HepG2 (cell line): ENCODE measurements around the gene LRIG1. TPM values are rescaled to one million over a fixed set of nuclear protein-coding genes. Genes with fewer than 3 reads are reported as not detected.

Source experiments
- ARNTL ChIP-seq: sonication (generic); formaldehyde crosslinking; IDR thresholded peaks from 2 replicates; pipeline ENCODE4 v1.4.0; 2020; ENCODE audit warnings: mild to moderate bottlenecking, missing genetic modification reagents
- CBX2 ChIP-seq, 2 experiments: fragments of 200-600 bp in 1 of 2; sonication (generic); formaldehyde crosslinking in 1 of 2; IDR thresholded peaks; 2 replicates each; pipeline versions ENCODE4 v1.7.0 to v1.8.1; 2018 to 2022; ENCODE audit warnings: low read depth in 2 of 2, low read length in 1 of 2, mild to moderate bottlenecking in 1 of 2, missing genetic modification reagents in 1 of 2
- CENPBD1 ChIP-seq: sonication (generic); formaldehyde crosslinking; IDR thresholded peaks from 2 replicates; pipeline ENCODE4 v1.8.0; 2022; ENCODE audit warnings: missing genetic modification reagents, low read depth, mild to moderate bottlenecking, borderline replicate concordance
- DNMT3B ChIP-seq: conservative IDR thresholded peaks from 2 replicates; pipeline ENCODE4 v1.6.1; 2016; ENCODE audit warnings: missing biosample characterization, control low read depth
- DPF2 ChIP-seq: sonication (generic); formaldehyde crosslinking; IDR thresholded peaks from 2 replicates; pipeline ENCODE4 v1.4.0; 2020; ENCODE audit warnings: mild to moderate bottlenecking, low read depth, missing genetic modification reagents, borderline replicate concordance
- FIP1L1 ChIP-seq: fragments of 200-400 bp; formaldehyde crosslinking; IDR thresholded peaks from 2 replicates; pipeline ENCODE4 v1.6.1; 2018; ENCODE audit warnings: low read depth, mild to moderate bottlenecking, low read length, moderate library complexity, borderline replicate concordance; ENCODE audit not compliant: insufficient read depth
- FOXO4 ChIP-seq: sonication (generic); formaldehyde crosslinking; conservative IDR thresholded peaks from 2 replicates; pipeline ENCODE4 v1.8.1; 2023; ENCODE audit warnings: missing genetic modification reagents
- GFI1 ChIP-seq: sonication (generic); formaldehyde crosslinking; IDR thresholded peaks from 2 replicates; pipeline ENCODE4 v1.5.0; 2020; ENCODE audit warnings: missing genetic modification reagents, mild to moderate bottlenecking, borderline replicate concordance
- HMGA1 ChIP-seq: sonication (generic); formaldehyde crosslinking; conservative IDR thresholded peaks from 2 replicates; pipeline ENCODE4 v1.4.0; 2020; ENCODE audit warnings: missing genetic modification reagents
- HOXA9 ChIP-seq: sonication (generic); formaldehyde crosslinking; IDR thresholded peaks from 2 replicates; pipeline ENCODE4 v1.8.1; 2022; ENCODE audit warnings: missing genetic modification reagents, mild to moderate bottlenecking, moderate library complexity, borderline replicate concordance
- IRX3 ChIP-seq: sonication (generic); formaldehyde crosslinking; IDR thresholded peaks from 2 replicates; pipeline ENCODE4 v1.8.1; 2023; ENCODE audit warnings: mild to moderate bottlenecking, low read depth, missing genetic modification reagents, borderline replicate concordance
- MIER3 ChIP-seq: IDR thresholded peaks from 2 replicates; pipeline ENCODE4 v1.6.1; 2016; ENCODE audit warnings: missing compliant biosample characterization, borderline replicate concordance
- MLX ChIP-seq: IDR thresholded peaks from 2 replicates; pipeline ENCODE4 v1.6.1; 2016
- TGIF2 ChIP-seq: IDR thresholded peaks from 2 replicates; pipeline ENCODE4 v1.6.1; 2016; ENCODE audit warnings: control low read depth, missing compliant biosample characterization
- ZBTB7B ChIP-seq: sonication (generic); formaldehyde crosslinking; IDR thresholded peaks from 2 replicates; pipeline ENCODE4 v1.4.0; 2020; ENCODE audit warnings: missing genetic modification reagents
- ZFP82 ChIP-seq: sonication (generic); formaldehyde crosslinking; IDR thresholded peaks from 2 replicates; pipeline ENCODE4 v1.5.1; 2020; ENCODE audit warnings: mild to moderate bottlenecking, missing genetic modification reagents, borderline replicate concordance
- ZNF234 ChIP-seq: sonication (generic); formaldehyde crosslinking; conservative IDR thresholded peaks from 2 replicates; pipeline ENCODE4 v1.5.1; 2020; ENCODE audit warnings: mild to moderate bottlenecking, missing genetic modification reagents
- ZNF235 ChIP-seq: sonication (generic); formaldehyde crosslinking; IDR thresholded peaks from 2 replicates; pipeline ENCODE4 v1.8.1; 2023; ENCODE audit warnings: mild to moderate bottlenecking, missing genetic modification reagents, borderline replicate concordance
- ZNF431 ChIP-seq: sonication (generic); formaldehyde crosslinking; IDR thresholded peaks from 2 replicates; pipeline ENCODE4 v1.9.0; 2022; ENCODE audit warnings: missing genetic modification reagents, low read depth, mild to moderate bottlenecking, borderline replicate concordance
- ZNF432 ChIP-seq: sonication (generic); formaldehyde crosslinking; IDR thresholded peaks from 2 replicates; pipeline ENCODE4 v1.5.0; 2020; ENCODE audit warnings: missing genetic modification reagents, mild to moderate bottlenecking, borderline replicate concordance
- ZNF569 ChIP-seq: sonication (generic); formaldehyde crosslinking; IDR thresholded peaks from 2 replicates; pipeline ENCODE4 v1.5.0; 2020; ENCODE audit warnings: mild to moderate bottlenecking, missing genetic modification reagents, moderate library complexity, borderline replicate concordance
- ZNF746 ChIP-seq: sonication (generic); formaldehyde crosslinking; IDR thresholded peaks from 2 replicates; pipeline ENCODE4 v1.8.0; 2022; ENCODE audit warnings: mild to moderate bottlenecking, missing genetic modification reagents
- ZNF761 ChIP-seq: sonication (generic); formaldehyde crosslinking; conservative IDR thresholded peaks from 2 replicates; pipeline ENCODE4 v1.4.0; 2020; ENCODE audit warnings: mild to moderate bottlenecking, missing genetic modification reagents
- ZNF790 ChIP-seq: sonication (generic); formaldehyde crosslinking; IDR thresholded peaks from 2 replicates; pipeline ENCODE4 v1.8.0; 2022; ENCODE audit warnings: missing genetic modification reagents, mild to moderate bottlenecking, borderline replicate concordance
- ZNF879 ChIP-seq: sonication (generic); formaldehyde crosslinking; IDR thresholded peaks from 2 replicates; pipeline ENCODE4 v1.8.1; 2023; ENCODE audit warnings: missing genetic modification reagents
- polyA plus RNA-seq, 8 experiments: library from polyadenylated mRNA; depleted of rRNA in 3 of 8; stranded (reverse) in 7 of 8; unstranded in 1 of 8; fragments of >200 nt; fragmentation: Illumina TruSeq in 4 of 8; extraction: Trizol in 4 of 8; gene quantifications; 2 replicates each; pipeline versions ENCODE4 v1.2.1 to v1.2.3, GENCODE V29; 2011 to 2016; ENCODE audit warnings: low read depth in 4 of 8, missing spikeins in 1 of 8, mixed read lengths in 1 of 8; ENCODE audit not compliant: insufficient read depth in 1 of 8
- total RNA-seq, 5 experiments: library from RNA; depleted of rRNA; stranded (reverse); fragments of >200 nt; fragmentation: Illumina TruSeq; extraction: Trizol; gene quantifications; 2 replicates each; pipeline ENCODE4 v1.2.3, GENCODE V29; 2016; ENCODE audit warnings: low read depth in 1 of 5

LRIG1 gene
- total and polyA plus RNA-seq, 2 of the 13 experiments (the other 11 are each of a cell fraction or from before 2014, with no cell fraction given) = 17.8 to 24.8 TPM

GRCh38 chr3:66500576-66501482 lies at the start of gene LRIG1 (continued):
- TF ChIP-seq ARNTL (CRISPR knock-in tag) (peak; percentile 85), ZNF879 (CRISPR knock-in tag) (no peak), CENPBD1 (CRISPR knock-in tag) (no peak; the same call in 1 of the 2 replicates), ZNF432 (CRISPR knock-in tag) (no peak), ZNF761 (no peak), CBX2 (IDR thresholded peaks at IDR 0.05; ENCODE audit: low read depth, low read length) (peak; percentile 25; the same call in 1 of the 2 replicates), CBX2 (CRISPR knock-in tag; IDR thresholded peaks at IDR 0.05; ENCODE audit: low read depth) (no peak), ZNF746 (CRISPR knock-in tag) (no peak), HOXA9 (CRISPR knock-in tag) (no peak), ZNF235 (CRISPR knock-in tag) (peak; percentile 84; the same call in 1 of the 2 replicates), ZFP82 (no peak; the same call in 1 of the 2 replicates), ZBTB7B (CRISPR knock-in tag) (no peak), ZNF431 (CRISPR knock-in tag) (no peak; the same call in 1 of the 2 replicates), GFI1 (CRISPR knock-in tag) (no peak), FIP1L1 (no peak), TGIF2 (CRISPR knock-in tag) (no peak), ZNF569 (CRISPR knock-in tag) (no peak), HMGA1 (CRISPR knock-in tag) (no peak), ZNF234 (CRISPR knock-in tag) (0 out of 2 replicates have a peak, but pooled peaks have one; percentile 41), MLX (CRISPR knock-in tag) (no peak), FOXO4 (CRISPR knock-in tag) (no peak), DNMT3B (CRISPR knock-in tag) (0 out of 2 replicates have a peak, but pooled peaks have one; percentile 69), DPF2 (CRISPR knock-in tag) (no peak), IRX3 (peak; percentile 64; the same call in 1 of the 2 replicates), ZNF790 (0 out of 2 replicates have a peak, but pooled peaks have one; percentile 52), MIER3 (CRISPR knock-in tag) (peak; percentile 59; the same call in 1 of the 2 replicates)
